Endothelial cell of umbilical vein (primary cell): ENCODE measurements around the gene BIN1.

Experiments
- EZH2 ChIP-seq: IDR thresholded peaks from 2 replicates; pipeline ENCODE4 v1.6.1; 2012; ENCODE audit warnings: borderline replicate concordance, low read depth, mild to moderate bottlenecking, moderate library complexity, low read length, inconsistent platforms; ENCODE audit not compliant: severe bottlenecking
- TF ChIP-seq, protein P1 (sequence below), 2 donors: IDR thresholded peaks; 1 replicate in 1 of 2; 2 replicates in 1 of 2; pipeline ENCODE4 v1.5.1; 2011; ENCODE audit warnings: low read length in 2 of 2, mild to moderate bottlenecking in 2 of 2, moderate library complexity in 2 of 2, control low read depth in 1 of 2, inconsistent platforms in 1 of 2, low read depth in 1 of 2; ENCODE audit not compliant: insufficient read depth in 1 of 2; ENCODE audit errors: extremely low read depth in 1 of 2

DNA sequence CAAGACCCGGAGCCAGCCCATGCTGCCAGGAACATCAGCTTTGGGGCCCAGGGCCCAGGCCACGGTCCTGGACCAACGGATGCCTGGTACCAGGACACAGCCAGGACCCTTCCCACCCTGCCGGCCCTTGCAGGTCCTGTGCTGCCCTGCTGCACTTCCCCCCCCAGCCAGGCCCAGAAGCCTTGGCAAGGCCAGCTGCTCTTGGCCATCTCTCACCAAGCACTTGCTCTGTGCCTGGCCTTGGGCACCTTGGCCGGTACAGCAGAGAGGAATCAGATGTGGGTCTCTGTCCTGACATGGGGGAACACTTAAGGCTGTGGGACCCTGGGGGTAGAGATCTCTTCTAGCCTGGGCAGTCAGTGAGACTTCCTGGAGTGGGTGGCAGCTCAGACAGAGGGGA is 28.9 kb downstream of the BIN1 start:
- TF ChIP-seq, protein P1, sequence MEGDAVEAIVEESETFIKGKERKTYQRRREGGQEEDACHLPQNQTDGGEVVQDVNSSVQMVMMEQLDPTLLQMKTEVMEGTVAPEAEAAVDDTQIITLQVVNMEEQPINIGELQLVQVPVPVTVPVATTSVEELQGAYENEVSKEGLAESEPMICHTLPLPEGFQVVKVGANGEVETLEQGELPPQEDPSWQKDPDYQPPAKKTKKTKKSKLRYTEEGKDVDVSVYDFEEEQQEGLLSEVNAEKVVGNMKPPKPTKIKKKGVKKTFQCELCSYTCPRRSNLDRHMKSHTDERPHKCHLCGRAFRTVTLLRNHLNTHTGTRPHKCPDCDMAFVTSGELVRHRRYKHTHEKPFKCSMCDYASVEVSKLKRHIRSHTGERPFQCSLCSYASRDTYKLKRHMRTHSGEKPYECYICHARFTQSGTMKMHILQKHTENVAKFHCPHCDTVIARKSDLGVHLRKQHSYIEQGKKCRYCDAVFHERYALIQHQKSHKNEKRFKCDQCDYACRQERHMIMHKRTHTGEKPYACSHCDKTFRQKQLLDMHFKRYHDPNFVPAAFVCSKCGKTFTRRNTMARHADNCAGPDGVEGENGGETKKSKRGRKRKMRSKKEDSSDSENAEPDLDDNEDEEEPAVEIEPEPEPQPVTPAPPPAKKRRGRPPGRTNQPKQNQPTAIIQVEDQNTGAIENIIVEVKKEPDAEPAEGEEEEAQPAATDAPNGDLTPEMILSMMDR (IDR thresholded peaks at IDR 0.05; ENCODE audit: extremely low read depth in 1 of 2, insufficient read depth in 1 of 2, low read depth in 1 of 2, low read length in 2 of 2): no peak
- no peak for TF ChIP-seq EZH2
